Adrenal gland (tissue), 12 donors: Measurements from ENCODE around the gene MYF5. TPM values are rescaled to one million over a fixed set of nuclear protein-coding genes. Genes with fewer than 3 reads are reported as not detected.

Source experiments
- DNase-seq, 7 donors: peaks; one replicate each; pipeline ENCODE4 v3.0.0-alpha.2; 2019 to 2020
- H3K27ac ChIP-seq, 5 donors: fragments of 200-600 bp; sonication (generic) in 4 of 5; 1 replicate in 3 of 5; 2 replicates in 2 of 5; pipeline versions ENCODE4 v1.5.1 to v1.8.0; 2016 to 2020; ENCODE audit warnings: mild to moderate bottlenecking in 1 of 5
- H3K27me3 ChIP-seq: fragments of 200-600 bp; 2 replicates; pipeline ENCODE4 v1.8.0; 2021
- H3K36me3 ChIP-seq, 2 donors: fragments of 200-600 bp; replicated peaks in 1 of 2; 1 replicate in 1 of 2; 2 replicates in 1 of 2; pipeline versions ENCODE4 v1.5.1 to v1.8.0; 2018 to 2022
- H3K4me1 ChIP-seq, 2 donors: fragments of 200-600 bp; replicated peaks in 1 of 2; 1 replicate in 1 of 2; 2 replicates in 1 of 2; pipeline versions ENCODE4 v1.5.1 to v1.8.0; 2018 to 2021
- H3K4me3 ChIP-seq, 4 donors: fragments of 200-600 bp; sonication (generic) in 3 of 4; one replicate each; pipeline ENCODE4 v1.5.1; 2016 to 2018
- H3K9me3 ChIP-seq, 3 donors: fragments of 200-600 bp; sonication (generic) in 1 of 3; replicated peaks in 1 of 3; 1 replicate in 2 of 3; 2 replicates in 1 of 3; pipeline versions ENCODE4 v1.5.1 to v1.8.0; 2016 to 2021
- CTCF ChIP-seq, 6 experiments: fragments of 450-650 bp in 4 of 6; fragments of 200-600 bp in 2 of 6; sonication (generic) in 1 of 6; IDR thresholded peaks; 1 replicate in 5 of 6; 2 replicates in 1 of 6; pipeline versions ENCODE4 v1.5.1 to v1.8.0; 2016 to 2021; ENCODE audit warnings: antibody characterized with exemption in 6 of 6, mild to moderate bottlenecking in 2 of 6, moderate library complexity in 1 of 6
- POLR2A ChIP-seq, 2 donors: fragments of 450-650 bp; IDR thresholded peaks; one replicate each; pipeline ENCODE4 v1.6.1; 2017; ENCODE audit warnings: antibody characterized with exemption in 2 of 2, mild to moderate bottlenecking in 2 of 2, moderate library complexity in 1 of 2
- WGBS, 4 donors: extraction: QIAGEN DNeasy Blood & Tissue Kit in 2 of 4; methylation state at CpG; one replicate each; pipeline versions ENCODE4 v1.1.5 to v1.1.7; 2013 to 2017; 5-methylcytosine and 5-hydroxymethylcytosine counted together
- intact Hi-C, 2 donors: fragments of 100-400 bp; cut with DNase I; formaldehyde crosslinking; loops; one replicate each; pipeline versions ENCODE4 v1.14.1 to v1.15.0; 2022 to 2023
- polyA plus RNA-seq, 3 donors: library from polyadenylated mRNA; stranded (reverse); fragments of 200-250 nt in 2 of 3; fragments of 350-450 nt in 1 of 3; fragmentation: Illumina TruSeq in 1 of 3; extraction: RNeasy Lipid Tissue Mini Kit (QIAGEN cat#74804) in 1 of 3; gene quantifications; one replicate each; pipeline ENCODE4 v1.2.3, GENCODE V29; 2013 to 2014
- total RNA-seq, 9 donors: library from RNA; depleted of rRNA in 4 of 9; stranded (reverse); fragments of >200 nt in 4 of 9; fragments of 120-200 nt in 1 of 9; fragmentation: NEBNext Ultra II Directional in 1 of 9; extraction: Animal tissue kit (Norgen Biotek cat#: 25700) in 1 of 9; gene quantifications; one replicate each; pipeline versions ENCODE4 v1.1.0 to v1.2.4, GENCODE V29; 2013 to 2023
- donor health status: healthy with polysubstance abuse.
- donor health status: Bipolar disorder and iron deficiency.
- donor health status: DM: yes; HTN: yes; CAD: no.
- donor health status: DM: no; HTN: no; CAD: no.
- donor health status: DM: no; HTN: no; CAD: no.
- donor health status: DM: yes; HTN: yes; CAD: no.

Gene MYF5
- total and polyA plus RNA-seq, 12 donors: not detected

GRCh38 chr12:80714055-80714454 is 2.7 kb upstream of the MYF5 start:
- no peaks in the 10 kb centered on the region for H3K9me3 ChIP-seq
- H3K36me3 ChIP-seq: no peaks in the 10 kb centered on the region
- no peaks in the 10 kb centered on the region for H3K4me1 ChIP-seq
- no peak overlapping the region for H3K4me3 ChIP-seq
- no peak overlapping the region for H3K27ac ChIP-seq
- TF ChIP-seq CTCF (IDR thresholded peaks at IDR 0.05): no peak
- no peak for TF ChIP-seq POLR2A (IDR thresholded peaks at IDR 0.05)
- intact Hi-C loops: no loop called here
- H3K27me3 ChIP-seq: peaks cover 25% of the 10 kb centered on the region
- WGBS, 4 donors: 9 to 20% (median 13%) methylated on average over 16 of the region's 16 CpGs
- DNase-seq: no peak

- peaks cover 23% of the 10 kb centered on the region for H3K27me3 ChIP-seq
- DNase-seq: no peak
- H3K36me3 ChIP-seq: no peaks in the 10 kb centered on the region
- no peak for TF ChIP-seq CTCF (IDR thresholded peaks at IDR 0.05)
- no peak for TF ChIP-seq POLR2A (IDR thresholded peaks at IDR 0.05)
- intact Hi-C loops: no loop called here
- no peak overlapping the region for H3K27ac ChIP-seq
- no peaks in the 10 kb centered on the region for H3K4me1 ChIP-seq
- no peaks in the 10 kb centered on the region for H3K9me3 ChIP-seq
- H3K4me3 ChIP-seq: no peak overlapping the region
- WGBS, 4 donors: 39 to 69% (median 60%) methylated on average over 3 of the region's 3 CpGs
Measured at GRCh38 chr12:80714846-80715245, 1.9 kb upstream of the MYF5 start.

GRCh38 chr12:80715713-80716249 is 931 bp upstream of the MYF5 start:
- no peak overlapping the region for H3K27ac ChIP-seq
- no peak for DNase-seq
- H3K4me1 ChIP-seq: no peaks in the 10 kb centered on the region
- intact Hi-C loops: no loop called here
- WGBS, 4 donors: 28 to 41% (median 35%) methylated on average over 10 of the region's 10 CpGs
- TF ChIP-seq CTCF (IDR thresholded peaks at IDR 0.05): no peak
- no peaks in the 10 kb centered on the region for H3K36me3 ChIP-seq
- H3K27me3 ChIP-seq: peaks cover 19% of the 10 kb centered on the region
- no peaks in the 10 kb centered on the region for H3K9me3 ChIP-seq
- H3K4me3 ChIP-seq: no peak overlapping the region

GRCh38 chr12:80717856-80718255 is 1.1 kb downstream of the MYF5 start:
- Histone ChIP-seq H3K27me3 (peaks cover 19% of the 10 kb centered on the region), H3K36me3 (no peaks in the 10 kb centered on the region), H3K4me3 (no peak overlapping the region), H3K9me3 (no peaks in the 10 kb centered on the region), H3K4me1 (no peaks in the 10 kb centered on the region), H3K27ac (no peak overlapping the region)
- 61 to 72% (median 67%) methylated on average over 4 of the region's 4 CpGs for WGBS, 4 donors
- DNase-seq: no peak
- TF ChIP-seq CTCF (IDR thresholded peaks at IDR 0.05) (no peak), POLR2A (IDR thresholded peaks at IDR 0.05) (no peak)
- intact Hi-C loops: no loop called here
